GM18517 (cell line): Measurements from ENCODE around the gene SIK1.
"Not testable (repeated sequence)": the region's sequence is repeated elsewhere in the genome, so short reads cannot be mapped to it uniquely, and the experiment has no call there.

Experiments used
- ATAC-seq: cut with Tn5 transposase; IDR thresholded peaks from one replicate; pipeline ENCODE4 v1.9.1; 2021; ENCODE audit warnings: mild to moderate bottlenecking, moderate library complexity; ENCODE audit not compliant: unreplicated experiment

SIK1 gene

GRCh38 chr21:43398000-43398399 is 28.9 kb downstream of the SIK1 start:
- not testable (repeated sequence) for ATAC-seq

DNA sequence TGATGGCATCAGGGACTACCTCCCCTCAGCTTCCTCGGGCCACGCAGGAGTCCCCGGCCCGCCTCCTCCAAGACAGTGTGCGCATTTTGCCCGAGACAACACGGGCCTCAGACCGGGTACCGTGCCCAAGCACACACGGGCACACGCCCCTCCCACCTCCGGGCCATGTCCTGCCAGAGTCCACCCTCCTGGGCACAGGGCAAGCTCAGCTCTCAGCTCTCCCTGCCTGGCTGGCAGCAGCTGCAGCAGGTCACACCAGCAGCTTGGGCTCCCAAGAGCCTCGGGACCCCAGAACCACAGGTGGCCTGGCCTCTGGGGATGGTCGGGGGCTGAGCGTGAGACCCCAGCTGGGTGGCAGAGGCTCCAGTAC is 29.5 kb downstream of the SIK1 start:
- ATAC-seq = not testable (repeated sequence)

GRCh38 chr21:43396788-43397438 is 30.0 kb downstream of the SIK1 start:
- not testable (repeated sequence) for ATAC-seq

- not testable (repeated sequence) for ATAC-seq
Observed at GRCh38 chr21:43383351-43383750, 43.6 kb downstream of the SIK1 start.

DNA sequence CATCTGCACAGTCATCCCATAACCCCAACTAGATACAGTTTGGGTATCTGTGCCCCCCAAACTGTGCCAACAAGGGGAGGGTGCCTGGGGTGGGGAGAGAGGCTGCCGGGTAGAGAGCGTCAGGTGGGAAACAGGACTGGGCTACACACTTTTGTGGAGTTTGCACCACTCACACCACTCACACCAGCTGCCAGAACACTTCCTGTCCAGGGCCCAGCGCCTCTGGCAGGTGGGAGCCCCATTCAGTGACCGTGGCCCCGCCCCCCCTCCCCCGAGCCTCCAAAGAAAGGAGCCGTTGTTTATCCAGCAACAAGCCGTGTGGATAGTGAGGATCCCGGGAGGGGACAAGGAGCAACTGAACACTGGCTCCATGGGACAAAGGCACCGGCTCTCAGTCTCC is 44.0 kb downstream of the SIK1 start:
- ATAC-seq = not testable (repeated sequence)

DNA sequence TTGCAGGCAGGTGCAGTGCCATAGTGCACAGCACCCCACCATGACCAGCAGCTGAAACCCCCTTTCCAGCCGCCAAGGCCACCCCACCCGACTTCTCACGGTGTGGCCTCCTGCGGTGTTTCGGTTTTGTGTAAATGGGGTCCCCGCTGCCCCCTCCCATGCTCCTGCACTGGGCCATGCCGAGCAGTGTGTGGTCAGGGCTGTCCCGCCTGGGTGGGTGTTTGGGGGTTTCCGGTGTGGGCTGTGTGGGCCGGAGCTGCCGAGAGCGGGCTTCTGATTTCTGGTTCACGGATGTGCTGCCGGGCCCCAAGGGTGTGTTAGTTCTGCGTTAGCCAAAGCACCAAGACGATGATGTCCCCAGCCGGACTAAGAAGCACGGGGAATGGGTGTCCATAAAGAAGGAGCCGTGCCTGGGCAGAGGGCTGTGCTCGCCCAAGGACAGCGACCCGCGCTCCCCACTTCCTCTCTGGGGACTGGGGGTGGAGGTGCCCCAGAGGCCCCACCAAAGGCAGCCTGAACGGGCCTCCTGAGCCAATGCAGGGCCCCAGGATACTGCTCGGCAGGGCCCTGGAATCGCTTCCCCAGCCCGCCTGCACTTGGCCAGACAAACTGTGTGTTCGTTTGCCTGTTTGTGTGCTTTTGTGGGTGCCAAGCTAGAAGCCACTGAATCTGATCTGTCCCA is 45.9 kb downstream of the SIK1 start:
- ATAC-seq = peak; percentile 59

DNA sequence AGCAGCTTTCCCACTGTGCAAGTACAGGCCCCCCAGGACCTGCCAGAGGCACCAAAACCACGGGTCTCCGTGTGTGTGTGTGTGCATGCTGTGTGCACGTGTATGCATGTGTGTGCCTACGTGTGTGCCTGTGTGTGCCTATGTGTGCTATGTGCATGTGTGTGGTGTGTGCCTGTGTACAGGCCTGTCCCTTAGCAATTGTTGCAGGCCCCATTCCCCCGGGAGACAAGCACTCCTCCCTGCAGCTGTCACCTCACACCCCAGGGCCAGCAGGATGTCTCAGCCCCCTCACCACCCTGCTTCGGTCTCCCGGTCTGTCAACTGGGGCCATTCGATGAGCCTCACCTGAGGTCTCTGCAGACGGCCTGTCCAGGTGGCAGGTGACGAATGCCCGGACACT is 46.6 kb downstream of the SIK1 start:
- ATAC-seq = not testable (repeated sequence)

- ATAC-seq = not testable (repeated sequence)
Observed at GRCh38 chr21:43379626-43380122, 47.3 kb downstream of the SIK1 start.

DNA sequence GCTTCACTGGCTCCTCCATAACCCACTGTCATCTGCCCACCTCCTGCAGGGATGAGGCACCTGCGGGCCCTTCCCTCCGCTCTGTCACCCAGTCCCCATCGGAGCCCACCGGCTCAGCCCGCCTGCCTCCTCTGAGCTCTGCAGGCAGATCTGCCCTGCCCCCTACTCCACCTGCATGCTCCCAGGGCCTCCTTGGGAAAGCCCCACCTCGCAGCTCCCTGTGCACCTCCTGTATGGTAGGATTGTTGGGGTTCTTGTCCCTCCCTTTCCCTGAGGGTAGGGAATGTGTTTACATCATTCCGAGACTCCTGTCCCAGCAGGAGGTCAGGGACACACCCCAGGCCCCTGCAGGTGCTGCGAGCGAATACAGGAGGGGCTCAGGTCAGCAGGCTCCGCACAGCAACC is 50.5 kb downstream of the SIK1 start:
- no peak for ATAC-seq

DNA sequence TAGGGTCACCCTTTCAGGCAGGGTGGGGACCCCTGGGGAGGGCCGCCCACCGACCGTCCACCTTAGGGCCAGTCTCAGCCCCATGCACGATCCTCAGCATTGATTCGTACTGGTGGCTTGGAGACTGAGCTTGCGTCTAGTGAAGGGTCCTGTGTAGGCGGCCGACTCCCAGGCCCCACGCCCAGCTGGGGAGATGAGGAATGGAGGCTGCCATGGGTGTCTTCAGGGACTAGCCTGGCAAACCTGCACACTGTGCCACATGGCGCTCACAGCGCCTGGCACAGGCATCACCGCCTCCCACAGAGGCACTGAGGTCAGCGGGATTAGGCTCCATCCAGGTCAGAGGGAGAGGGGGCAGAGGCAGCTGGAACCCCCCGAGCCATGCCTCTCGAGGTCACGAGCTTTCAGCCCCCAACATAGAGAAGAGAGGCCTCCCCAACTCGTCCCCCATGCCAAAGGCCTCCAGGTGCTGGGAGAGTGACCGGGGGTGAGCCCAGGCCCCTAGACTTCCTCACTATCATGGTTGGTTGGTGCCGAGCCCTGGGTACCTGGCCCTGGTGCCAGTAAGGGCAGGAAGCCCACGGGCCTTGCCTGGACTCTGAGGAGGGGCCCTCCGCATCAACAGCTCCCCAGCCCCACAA is 51.0 kb downstream of the SIK1 start:
- no peak for ATAC-seq

DNA sequence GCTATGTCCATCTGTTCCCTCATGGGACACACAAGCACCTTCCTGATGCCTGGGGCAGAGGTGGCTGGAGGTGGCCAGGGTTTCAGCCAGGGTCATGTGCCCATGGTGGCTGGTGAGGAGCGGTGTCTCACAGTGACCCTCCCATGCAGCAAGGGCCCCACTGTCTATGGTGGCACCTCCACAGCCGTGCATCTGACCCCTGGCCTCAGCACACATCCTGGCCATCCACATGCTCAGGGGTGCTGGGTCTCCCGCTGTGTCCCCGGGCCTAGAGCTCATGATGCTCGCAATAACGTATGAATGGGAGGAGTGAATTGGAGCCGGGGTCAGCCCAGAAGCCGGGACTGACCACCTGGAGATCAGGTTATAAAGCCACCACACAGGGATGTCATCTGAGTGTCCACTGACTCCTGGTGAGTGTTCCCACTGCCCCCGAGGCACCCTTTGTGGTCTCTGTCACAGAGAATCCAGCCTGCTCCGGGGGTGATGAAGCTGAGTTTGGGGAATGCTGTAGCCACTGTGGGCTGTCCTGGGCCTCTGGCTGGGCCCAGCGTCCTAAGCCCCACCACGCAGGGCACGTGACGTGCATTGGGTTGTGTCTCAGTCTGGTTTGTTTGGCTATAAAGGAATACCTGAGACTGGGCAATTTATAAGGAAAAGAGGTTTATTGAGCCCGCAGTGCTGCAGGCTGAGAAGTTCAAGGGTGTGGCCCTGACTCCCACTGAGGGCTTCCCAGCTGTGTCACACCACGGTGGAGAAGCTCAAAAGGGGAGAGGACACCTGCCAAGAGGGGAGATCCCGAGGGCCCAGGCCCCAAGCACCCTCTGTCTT is 51.7 kb downstream of the SIK1 start:
- no peak for ATAC-seq

DNA sequence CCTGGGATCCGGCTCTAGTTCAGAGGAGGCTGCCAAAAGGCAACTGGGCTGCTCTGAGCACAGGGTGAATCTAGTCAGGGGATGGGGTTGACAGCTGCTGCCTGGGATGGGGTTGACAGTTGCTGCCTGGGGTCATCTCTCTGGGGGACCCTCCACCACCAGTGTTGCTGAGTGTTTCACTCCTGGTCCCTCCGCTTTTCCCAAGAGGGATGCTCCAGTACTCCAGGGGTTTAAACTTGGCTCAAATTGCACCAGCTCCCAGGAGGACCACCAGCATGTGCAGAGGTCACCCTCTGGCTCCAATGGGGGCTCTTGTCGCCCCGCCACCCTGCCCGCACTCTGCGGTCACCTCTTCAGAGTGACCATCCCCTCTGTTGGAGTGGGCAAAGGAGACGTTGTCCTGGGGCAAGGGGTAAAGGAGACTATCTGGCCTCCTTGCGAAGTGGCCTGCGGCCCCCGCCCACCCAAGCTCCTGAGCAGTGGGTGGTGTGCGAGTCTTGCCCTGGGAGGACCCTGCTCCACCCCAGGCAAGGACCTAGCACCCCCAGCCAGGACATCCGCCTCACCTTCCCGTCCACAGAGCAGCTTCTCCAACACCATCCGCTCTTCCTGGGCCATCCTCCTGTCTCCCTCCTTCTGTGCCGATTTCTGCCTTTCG is 52.6 kb downstream of the SIK1 start:
- no peak for ATAC-seq

DNA sequence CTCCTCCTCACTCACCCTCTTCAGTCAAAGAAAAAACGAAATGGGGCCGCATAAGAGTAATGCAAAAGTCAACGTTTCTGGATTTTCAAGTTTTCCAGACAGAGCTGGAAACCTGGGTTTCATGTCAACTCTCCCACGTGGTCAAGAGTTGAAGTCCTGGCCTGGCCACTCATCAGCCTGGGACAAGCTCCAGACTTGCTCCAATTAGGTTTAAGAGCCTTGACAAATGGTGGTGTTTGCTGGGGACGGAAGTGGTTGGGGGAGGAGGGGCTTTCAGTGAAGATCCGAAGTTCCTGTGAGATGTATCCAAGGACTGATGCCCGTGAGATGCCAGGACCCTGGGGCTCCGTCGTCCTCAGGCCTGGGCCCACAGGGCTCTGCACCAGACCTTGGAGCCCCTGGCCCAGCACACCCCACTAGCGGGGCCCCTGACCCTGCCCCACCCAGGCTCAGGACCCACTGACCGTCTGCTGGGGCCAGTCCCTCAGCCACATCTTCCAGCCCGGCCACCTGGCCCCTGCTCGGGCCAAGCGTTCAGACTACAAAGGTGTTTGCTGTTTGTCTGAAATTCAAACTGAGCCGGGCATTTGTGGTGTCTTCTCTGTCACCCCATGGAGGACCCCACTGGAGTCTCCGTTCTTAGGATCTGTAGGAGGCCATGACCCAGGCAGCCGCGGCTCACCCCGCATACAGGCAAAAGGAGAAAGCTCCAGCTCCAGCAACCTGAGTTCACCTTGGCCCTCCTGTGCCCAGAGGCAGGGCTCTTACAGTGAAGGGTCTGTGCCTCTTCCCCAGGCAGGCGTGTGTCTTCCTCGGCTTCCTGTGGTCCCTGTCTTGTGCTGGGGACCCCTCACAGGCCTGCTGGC is 53.3 kb downstream of the SIK1 start:
- ATAC-seq = no peak

DNA sequence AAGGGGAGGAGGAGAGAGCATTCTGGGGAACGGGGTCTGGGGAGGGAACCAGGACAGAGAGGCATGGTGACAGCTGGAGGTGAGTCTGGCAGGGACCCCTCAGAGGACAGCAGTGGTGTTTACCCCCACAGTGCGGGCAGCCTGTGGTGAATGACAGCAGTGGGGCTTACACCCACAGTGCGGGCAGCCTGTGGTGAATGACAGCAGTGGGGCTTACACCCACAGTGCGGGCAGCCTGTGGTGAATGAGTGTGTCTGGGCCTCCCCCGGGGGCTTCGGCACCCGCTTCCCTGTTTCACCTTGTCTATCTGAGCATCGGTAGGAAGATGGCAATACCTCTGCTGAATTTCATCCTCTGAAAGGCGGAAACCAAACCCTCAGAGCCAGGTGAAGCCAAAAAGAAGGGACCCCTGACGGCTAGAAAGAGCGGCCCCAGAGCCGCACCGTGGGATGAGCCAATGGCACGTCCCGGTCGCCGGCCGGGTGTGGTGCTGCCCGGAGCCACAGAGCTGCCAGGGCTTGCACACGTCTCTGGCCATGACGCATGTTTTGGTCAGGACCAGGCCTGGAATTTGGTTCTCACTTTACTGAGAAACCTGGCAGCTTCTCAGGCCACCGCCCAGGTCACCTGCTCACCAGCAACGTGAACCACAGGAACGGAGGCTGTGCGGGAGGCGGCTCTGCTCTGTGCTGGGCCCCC is 54.1 kb downstream of the SIK1 start:
- no peak for ATAC-seq

- no peak for ATAC-seq
Observed at GRCh38 chr21:43371786-43372185, 55.1 kb downstream of the SIK1 start.

GRCh38 chr21:43370888-43371570 is 55.9 kb downstream of the SIK1 start:
- ATAC-seq = no peak

DNA sequence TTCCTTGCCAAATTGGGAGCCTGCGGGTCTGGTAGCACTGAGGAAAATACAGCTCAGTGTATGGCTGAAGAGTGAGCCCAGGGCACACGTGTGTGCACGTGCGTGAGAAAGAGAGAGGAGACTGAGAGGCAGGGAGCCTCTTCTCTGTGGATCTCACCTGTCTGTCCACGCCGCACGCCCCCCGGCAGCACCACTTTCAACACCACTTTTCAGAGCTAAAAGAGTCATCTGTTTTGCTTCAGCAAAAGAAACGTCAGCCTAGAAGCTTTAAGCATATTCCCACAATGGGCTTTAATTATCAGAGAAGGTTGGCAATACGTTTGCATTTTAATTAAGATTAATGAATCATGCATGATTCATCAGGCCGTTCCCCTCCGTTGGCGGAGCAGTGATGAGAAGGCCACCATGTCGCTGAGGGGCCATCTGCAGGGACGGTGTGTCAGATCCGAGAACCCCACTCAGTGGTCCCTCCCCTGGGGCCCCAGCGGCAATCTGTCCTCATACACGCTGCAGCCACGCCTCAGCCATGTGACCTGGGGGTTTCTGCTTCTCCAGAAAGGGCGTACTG is 56.8 kb downstream of the SIK1 start:
- no peak for ATAC-seq

DNA sequence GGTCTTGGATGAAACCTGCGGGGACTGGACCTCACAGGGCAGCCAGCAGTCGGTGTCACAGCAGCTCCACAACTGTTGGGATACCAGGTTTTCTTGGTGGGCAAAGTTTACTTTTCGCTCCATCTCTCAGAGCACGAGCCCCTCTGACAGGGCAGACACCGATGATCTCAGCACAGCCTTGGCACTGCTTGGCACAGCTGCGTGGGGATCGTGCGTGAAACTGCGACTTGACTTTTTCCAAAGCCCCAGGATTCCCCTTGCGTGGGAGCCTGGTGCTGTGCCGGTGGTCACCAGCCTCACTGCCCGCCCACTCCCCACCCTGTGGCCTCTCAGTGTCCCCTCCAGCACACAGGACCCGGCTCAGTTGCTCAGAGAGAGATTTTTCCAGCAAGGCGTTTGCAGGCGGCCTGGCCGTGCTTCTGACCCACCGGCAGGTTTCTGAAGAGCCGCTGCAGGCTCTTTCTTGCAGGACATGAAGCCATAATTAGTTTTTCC is 57.3 kb downstream of the SIK1 start:
- no peak for ATAC-seq
